K562 (cell line): Measurements from ENCODE around the gene EMC8. TPM values are rescaled to one million over a fixed set of nuclear protein-coding genes. Genes with fewer than 3 reads are reported as not detected.

Experiments
- ATAC-seq: fragments of 200-7000 bp; cut with Tn5 transposase; 3 replicates; pipeline ENCODE4 v1.9.1; 2020; ENCODE audit warnings: moderate library complexity
- BruUV-seq: library from RNA; stranded (reverse); fragments of 400-500 nt; replicated peaks from 2 replicates; lab custom pipeline; 2021; lab: Mats Ljungman, UMichigan
- CTCF ChIA-PET: fragments of 300-600 bp; formaldehyde crosslinking; extraction: SDS; loops from one replicate; lab custom pipeline; 2021; ENCODE audit warnings: low intra/inter-chr PET ratio; lab: Yijun Ruan, JAX
- POLR2A ChIA-PET: fragments of 300-600, 350-650 bp; sonication (Branson Sonifier 250); formaldehyde crosslinking; extraction: SDS; loops from one replicate; lab custom pipeline; 2021; ENCODE audit warnings: antibody characterized with exemption, inconsistent platforms; lab: Yijun Ruan, JAX
- DNase-seq, 4 experiments: peaks; one replicate each; pipeline versions ENCODE4 v3.0.0 to v3.0.0-alpha.2; 2011 to 2018; ENCODE audit warnings: low spot score in 3 of 4, mixed read lengths in 3 of 4; ENCODE audit errors: extremely low read depth in 1 of 4
- FAIRE-seq: peaks from 2 replicates; lab custom pipeline; 2011; peaks lifted over from hg19 to GRCh38; lab: Jason Lieb, UNC
- H2AFZ ChIP-seq: 2 replicates; pipeline ENCODE4 v1.6.0; 2011; ENCODE audit warnings: low read depth, low read length, control low read depth, inconsistent platforms
- H3K27ac ChIP-seq: fragments of 200-600 bp; 3 replicates; pipeline ENCODE4 v1.8.0; 2011; ENCODE audit warnings: low read depth, mild to moderate bottlenecking, control low read depth, inconsistent platforms, low read length, moderate library complexity, mixed read lengths; ENCODE audit errors: extremely low read depth
- H3K27me3 ChIP-seq, 2 experiments: fragments of 300-600 bp in 1 of 2; 2 replicates in 1 of 2; 3 replicates in 1 of 2; pipeline versions ENCODE4 v1.6.0 to v1.8.0; 2011; ENCODE audit warnings: inconsistent platforms in 2 of 2, low read length in 2 of 2, mild to moderate bottlenecking in 1 of 2, mixed read lengths in 1 of 2, moderate library complexity in 1 of 2; ENCODE audit not compliant: control insufficient read depth in 2 of 2, insufficient read depth in 2 of 2
- H3K36me3 ChIP-seq: fragments of 300-600 bp; 3 replicates; pipeline ENCODE4 v1.8.0; 2011; ENCODE audit warnings: mild to moderate bottlenecking, low read length, inconsistent platforms; ENCODE audit not compliant: control insufficient read depth, insufficient read depth
- H3K4me1 ChIP-seq, 2 experiments: fragments of 200-600 bp in 1 of 2; replicated peaks in 1 of 2; 2 replicates in 1 of 2; 3 replicates in 1 of 2; pipeline versions ENCODE4 v1.5.1 to v1.8.0; 2011; ENCODE audit warnings: inconsistent platforms in 2 of 2, low read length in 2 of 2, mild to moderate bottlenecking in 1 of 2, mixed read lengths in 1 of 2, moderate library complexity in 1 of 2; ENCODE audit not compliant: control insufficient read depth in 2 of 2, insufficient read depth in 2 of 2
- H3K4me2 ChIP-seq: 2 replicates; pipeline ENCODE4 v1.6.1; 2011; ENCODE audit warnings: low read length, control low read depth, inconsistent platforms, mixed read lengths; ENCODE audit not compliant: insufficient read depth
- H3K4me3 ChIP-seq: fragments of 200-600 bp; sonication (generic), shearing (Covaris generic); 2 replicates; pipeline ENCODE4 v1.5.1; 2016; ENCODE audit warnings: control low read depth, inconsistent platforms
- H3K79me2 ChIP-seq: fragments of 200-600 bp; 3 replicates; pipeline ENCODE4 v1.8.0; 2011; ENCODE audit warnings: low read length, inconsistent platforms; ENCODE audit not compliant: control insufficient read depth, insufficient read depth
- H3K9ac ChIP-seq, 2 experiments: 2 replicates each; pipeline versions ENCODE4 v1.6.0 to v1.6.1; 2011; ENCODE audit warnings: low read depth in 2 of 2, low read length in 2 of 2, control low read depth in 1 of 2, inconsistent platforms in 1 of 2, mild to moderate bottlenecking in 1 of 2, mixed read lengths in 1 of 2; ENCODE audit not compliant: insufficient read depth in 1 of 2
- H3K9me1 ChIP-seq: one replicate; pipeline ENCODE4 v1.6.0; 2011; ENCODE audit warnings: inconsistent platforms, mild to moderate bottlenecking, low read length, moderate library complexity; ENCODE audit not compliant: control insufficient read depth, insufficient read depth
- H3K9me3 ChIP-seq: replicated peaks from 2 replicates; pipeline ENCODE4 v1.5.1; 2011; ENCODE audit warnings: low read depth, low read length, inconsistent platforms; ENCODE audit not compliant: control insufficient read depth, insufficient read depth
- H4K20me1 ChIP-seq: replicated peaks from 2 replicates; pipeline ENCODE4 v1.6.1; 2011; ENCODE audit warnings: low read length, inconsistent platforms, mixed read lengths; ENCODE audit not compliant: control insufficient read depth, insufficient read depth
- BDP1 ChIP-seq: IDR thresholded peaks from 3 replicates; pipeline ENCODE4 v1.6.1; 2011; ENCODE audit not compliant: insufficient read length, insufficient read depth
- CBFB ChIP-seq: sonication (generic); formaldehyde crosslinking; IDR thresholded peaks from 2 replicates; pipeline ENCODE4 v1.4.0; 2020; ENCODE audit warnings: mild to moderate bottlenecking, missing genetic modification reagents
- CREM ChIP-seq: IDR thresholded peaks from 2 replicates; pipeline ENCODE4 v1.6.1; 2014; ENCODE audit warnings: antibody characterized with exemption, low read depth
- ESRRA ChIP-seq: fragments of 450-650 bp; IDR thresholded peaks from 2 replicates; pipeline ENCODE4 v1.6.1; 2014; ENCODE audit warnings: low read depth, mild to moderate bottlenecking, moderate library complexity, borderline replicate concordance
- GTF2A2 ChIP-seq: IDR thresholded peaks from 2 replicates; pipeline ENCODE4 v1.6.1; 2016; ENCODE audit warnings: mild to moderate bottlenecking, missing genetic modification characterization, missing compliant biosample characterization
- XRCC3 ChIP-seq: fragments of 450-650 bp; IDR thresholded peaks from 2 replicates; pipeline ENCODE4 v1.6.1; 2017; ENCODE audit warnings: mild to moderate bottlenecking, moderate library complexity
- ZKSCAN8 ChIP-seq: fragments of 200-800 bp; sonication (Bioruptor generic); IDR thresholded peaks from 2 replicates; pipeline ENCODE4 v1.6.1; 2016; ENCODE audit warnings: missing genetic modification characterization, missing compliant biosample characterization
- ZNF3 ChIP-seq: fragments of 250-450 bp; sonication (Bioruptor Pico); IDR thresholded peaks from 2 replicates; pipeline ENCODE4 v1.5.0; 2021; ENCODE audit warnings: mild to moderate bottlenecking, moderate library complexity
- ZNF586 ChIP-seq: fragments of 450-650 bp; formaldehyde crosslinking; conservative IDR thresholded peaks from 2 replicates; pipeline ENCODE4 v1.4.0; 2020; ENCODE audit warnings: mild to moderate bottlenecking, moderate library complexity
- ZNF609 ChIP-seq: sonication (generic); formaldehyde crosslinking; IDR thresholded peaks from 2 replicates; pipeline ENCODE4 v1.8.1; 2023; ENCODE audit warnings: missing genetic modification reagents, mild to moderate bottlenecking, borderline replicate concordance
- WGBS: fragments of 100-300 bp; shearing (Covaris generic); methylation state at CpG from one replicate; pipeline ENCODE4 v1.1.6; 2016; ENCODE audit warnings: low coverage, mixed read lengths; ENCODE audit not compliant: insufficient coverage; ENCODE audit errors: missing lambda C conversion rate; 5-methylcytosine and 5-hydroxymethylcytosine counted together
- in situ Hi-C: fragments of 300-500 bp; cut with MboI; formaldehyde crosslinking; loops from 4 replicates; pipeline ENCODE4 v1.15.0; 2018; ENCODE audit warnings: inconsistent platforms, mixed read lengths
- intact Hi-C: fragments of 100-400 bp; cut with micrococcal nuclease; formaldehyde crosslinking; loops from 2 replicates; pipeline ENCODE4 v1.14.2; 2022
- polyA plus RNA-seq, 8 experiments: library from polyadenylated mRNA; depleted of rRNA in 4 of 8; stranded (reverse) in 5 of 8; unstranded in 3 of 8; fragments of >200 nt; fragmentation: Nextera tagmentation in 2 of 8; fragmentation: Illumina TruSeq in 1 of 8; extraction: Ambion mirVana in 2 of 8; extraction: Trizol in 1 of 8; gene quantifications; 2 replicates each; pipeline versions ENCODE4 v1.2.1 to v1.2.3, GENCODE V29; 2011 to 2014; ENCODE audit warnings: inconsistent platforms in 1 of 8, missing spikeins in 1 of 8
- total RNA-seq, 7 experiments: library from RNA; depleted of rRNA in 6 of 7; stranded (reverse); fragments of >200 nt in 6 of 7; fragmentation: Illumina TruSeq in 2 of 7; extraction: Trizol in 2 of 7; gene quantifications; 2 replicates each; pipeline versions ENCODE4 v1.2.1 to v1.2.3, GENCODE V29; 2011 to 2021; ENCODE audit warnings: low replicate concordance in 1 of 7

EMC8 gene
- total and polyA plus RNA-seq, 9 of the 15 experiments (the other 6 are each of a cell fraction or from before 2014, with no cell fraction given): 11.4 to 81.8 (median 48.6) TPM

- Histone ChIP-seq H2AFZ (no peak overlapping the region), H3K9ac (no peak overlapping the region), H3K27me3 (peaks cover 59 to 89% of the 10 kb centered on the region in 2 experiments), H3K4me1 (peaks cover 0 to 2% of the 10 kb centered on the region in 2 experiments; a peak in 4 of 5 replicates), H3K4me3 (no peak overlapping the region), H3K4me2 (no peak overlapping the region), H3K27ac (no peak overlapping the region), H3K9me3 (no peaks in the 10 kb centered on the region; the same call in 1 of the 2 replicates), H3K9me1 (peaks cover 2% of the 10 kb centered on the region), H3K36me3 (no peaks in the 10 kb centered on the region), H3K79me2 (no peaks in the 10 kb centered on the region), H4K20me1 (peaks cover 1% of the 10 kb centered on the region; the same call in 1 of the 2 replicates)
- DNase-seq (no peak), FAIRE-seq (no peak), ATAC-seq (no peak)
- TF ChIP-seq ESRRA (peak; percentile 88), BDP1 (no peak)
- ChIA-PET POLR2A (no interaction called here), CTCF (no interaction called here)
- intact Hi-C loops: no loop called here
- 1% methylated on average over 15 of the region's 15 CpGs for WGBS
- in situ Hi-C loops: no loop called here
- BruUV-seq: no TSS peak
Observed at GRCh38 chr16:85844786-85845185, 45.4 kb upstream of the EMC8 start.

- Histone ChIP-seq H2AFZ (no peak overlapping the region), H3K4me2 (no peak overlapping the region), H3K36me3 (no peaks in the 10 kb centered on the region), H3K4me1 (no peaks in the 10 kb centered on the region; a peak in 2 of 5 replicates), H4K20me1 (no peaks in the 10 kb centered on the region; the same call in 1 of the 2 replicates), H3K27me3 (peaks cover 62 to 89% of the 10 kb centered on the region in 2 experiments), H3K9ac (no peak overlapping the region), H3K4me3 (no peak overlapping the region), H3K27ac (no peak overlapping the region), H3K9me1 (peaks cover 3% of the 10 kb centered on the region), H3K9me3 (no peaks in the 10 kb centered on the region; the same call in 1 of the 2 replicates), H3K79me2 (no peaks in the 10 kb centered on the region)
- no peak for DNase-seq
- CTCF ChIA-PET: no interaction called here
- FAIRE-seq: no peak
- in situ Hi-C loops: no loop called here
- POLR2A ChIA-PET: no interaction called here
- no peak for ATAC-seq
- BruUV-seq: no TSS peak
- intact Hi-C loops: no loop called here
- TF ChIP-seq CREM (no peak), CBFB (CRISPR knock-in tag) (no peak), ZNF3 (no peak), XRCC3 (no peak), GTF2A2 (tag) (no peak), ZNF586 (CRISPR knock-in tag) (no peak), ZNF609 (CRISPR knock-in tag) (no peak), ZKSCAN8 (CRISPR knock-in tag) (no peak)
Observed at GRCh38 chr16:85844169-85844481, 44.8 kb upstream of the EMC8 start.
